Measurements from ENCODE around the gene MED29.

The MED29 gene

GRCh38 chr19:39412100-39412866, 21.1 kb downstream of the MED29 start, which contains the start of gene PLEKHG2:
PLEKHG2 (plus strand) TSS chr19:39412669; CDS start chr19:39414087, 1,418 bp downstream.
- DNase-seq = peak; percentile 99

GRCh38 chr19:39412867-39413271, 21.7 kb downstream of the MED29 start:
- DNase-seq = no peak

GRCh38 chr19:39413272-39413910, 22.2 kb downstream of the MED29 start:
- DNase-seq = peak; percentile 56

- DNase-seq = peak; percentile 43
Measured at GRCh38 chr19:39413911-39414608, 22.9 kb downstream of the MED29 start.

- DNase-seq = no peak
Measured at GRCh38 chr19:39415111-39416046, 24.2 kb downstream of the MED29 start.

- no peak for DNase-seq
Measured at GRCh38 chr19:39416152-39417120, 25.3 kb downstream of the MED29 start.

GRCh38 chr19:39417463-39418181, 26.4 kb downstream of the MED29 start:
- DNase-seq = no peak

- no peak for DNase-seq
Measured at GRCh38 chr19:39419003-39419402, 27.8 kb downstream of the MED29 start.

- no peak for DNase-seq
Measured at GRCh38 chr19:39420769-39421168, 29.6 kb downstream of the MED29 start.

- no peak for DNase-seq
Measured at GRCh38 chr19:39422020-39422419, 30.8 kb downstream of the MED29 start.

- DNase-seq = no peak
Measured at GRCh38 chr19:39423258-39424086, 32.3 kb downstream of the MED29 start.

GRCh38 chr19:39424934-39425333, 33.8 kb downstream of the MED29 start:
- DNase-seq = no peak

GRCh38 chr19:39425744-39426143, 34.6 kb downstream of the MED29 start:
- DNase-seq = no peak

- no peak for DNase-seq
Measured at GRCh38 chr19:39426170-39426569, 35.0 kb downstream of the MED29 start.

GRCh38 chr19:39427707-39428106, 36.5 kb downstream of the MED29 start:
- DNase-seq = no peak

- DNase-seq = peak; percentile 20
Measured at GRCh38 chr19:39428283-39429112, 37.3 kb downstream of the MED29 start.

- DNase-seq = peak; percentile 88
Measured at GRCh38 chr19:39430675-39431593, 39.8 kb downstream of the MED29 start.

- no peak for DNase-seq
Measured at GRCh38 chr19:39432677-39433025, 41.5 kb downstream of the MED29 start.
